ENCODE measurements around the gene PPP1CB. TPM values are rescaled to one million over a fixed set of nuclear protein-coding genes. Genes with fewer than 3 reads are reported as not detected.
A peak's percentile ranks its signal among the peaks of the same experiment; 100 is the strongest.

The PPP1CB gene
- total RNA-seq, 1 donor from 2014 or later = 328 TPM

DNA sequence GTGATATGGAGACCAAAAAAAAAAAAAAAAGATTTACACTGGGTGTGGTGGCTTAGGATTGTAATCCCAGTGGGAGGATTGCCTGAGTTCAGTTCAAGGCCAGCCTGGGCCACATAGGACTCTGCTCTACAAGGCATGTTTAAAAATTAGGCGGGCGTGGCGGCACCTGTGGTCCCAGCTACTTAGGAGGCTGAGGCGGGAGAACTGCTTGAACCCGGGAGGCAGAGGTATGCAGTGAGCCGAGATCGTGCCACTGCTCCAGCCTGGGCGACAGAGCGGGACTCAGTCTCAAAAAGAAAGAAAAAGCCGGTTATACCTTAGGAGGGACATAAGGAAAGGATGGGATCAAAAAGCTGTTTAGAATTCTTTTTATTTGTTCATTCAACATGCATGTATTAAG lies 58.3 kb downstream of the PPP1CB start:
- Histone ChIP-seq H3K4me3 (ENCODE audit: low read depth, low read length) (peak overlapping the region; percentile 45), H3K36me3 (ENCODE audit: control insufficient read depth, insufficient read depth, low read length) (no peaks in the 10 kb centered on the region), H3K27me3 (ENCODE audit: control insufficient read depth, insufficient read depth, low read length) (no peaks in the 10 kb centered on the region)
- TF ChIP-seq, protein P1, sequence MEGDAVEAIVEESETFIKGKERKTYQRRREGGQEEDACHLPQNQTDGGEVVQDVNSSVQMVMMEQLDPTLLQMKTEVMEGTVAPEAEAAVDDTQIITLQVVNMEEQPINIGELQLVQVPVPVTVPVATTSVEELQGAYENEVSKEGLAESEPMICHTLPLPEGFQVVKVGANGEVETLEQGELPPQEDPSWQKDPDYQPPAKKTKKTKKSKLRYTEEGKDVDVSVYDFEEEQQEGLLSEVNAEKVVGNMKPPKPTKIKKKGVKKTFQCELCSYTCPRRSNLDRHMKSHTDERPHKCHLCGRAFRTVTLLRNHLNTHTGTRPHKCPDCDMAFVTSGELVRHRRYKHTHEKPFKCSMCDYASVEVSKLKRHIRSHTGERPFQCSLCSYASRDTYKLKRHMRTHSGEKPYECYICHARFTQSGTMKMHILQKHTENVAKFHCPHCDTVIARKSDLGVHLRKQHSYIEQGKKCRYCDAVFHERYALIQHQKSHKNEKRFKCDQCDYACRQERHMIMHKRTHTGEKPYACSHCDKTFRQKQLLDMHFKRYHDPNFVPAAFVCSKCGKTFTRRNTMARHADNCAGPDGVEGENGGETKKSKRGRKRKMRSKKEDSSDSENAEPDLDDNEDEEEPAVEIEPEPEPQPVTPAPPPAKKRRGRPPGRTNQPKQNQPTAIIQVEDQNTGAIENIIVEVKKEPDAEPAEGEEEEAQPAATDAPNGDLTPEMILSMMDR (IDR thresholded peaks at IDR 0.05; ENCODE audit: insufficient read depth, low read length, severe bottlenecking) = no peak
- DNase-seq (ENCODE audit: low read depth) = peak; percentile 41
- no peak for FAIRE-seq

DNA sequence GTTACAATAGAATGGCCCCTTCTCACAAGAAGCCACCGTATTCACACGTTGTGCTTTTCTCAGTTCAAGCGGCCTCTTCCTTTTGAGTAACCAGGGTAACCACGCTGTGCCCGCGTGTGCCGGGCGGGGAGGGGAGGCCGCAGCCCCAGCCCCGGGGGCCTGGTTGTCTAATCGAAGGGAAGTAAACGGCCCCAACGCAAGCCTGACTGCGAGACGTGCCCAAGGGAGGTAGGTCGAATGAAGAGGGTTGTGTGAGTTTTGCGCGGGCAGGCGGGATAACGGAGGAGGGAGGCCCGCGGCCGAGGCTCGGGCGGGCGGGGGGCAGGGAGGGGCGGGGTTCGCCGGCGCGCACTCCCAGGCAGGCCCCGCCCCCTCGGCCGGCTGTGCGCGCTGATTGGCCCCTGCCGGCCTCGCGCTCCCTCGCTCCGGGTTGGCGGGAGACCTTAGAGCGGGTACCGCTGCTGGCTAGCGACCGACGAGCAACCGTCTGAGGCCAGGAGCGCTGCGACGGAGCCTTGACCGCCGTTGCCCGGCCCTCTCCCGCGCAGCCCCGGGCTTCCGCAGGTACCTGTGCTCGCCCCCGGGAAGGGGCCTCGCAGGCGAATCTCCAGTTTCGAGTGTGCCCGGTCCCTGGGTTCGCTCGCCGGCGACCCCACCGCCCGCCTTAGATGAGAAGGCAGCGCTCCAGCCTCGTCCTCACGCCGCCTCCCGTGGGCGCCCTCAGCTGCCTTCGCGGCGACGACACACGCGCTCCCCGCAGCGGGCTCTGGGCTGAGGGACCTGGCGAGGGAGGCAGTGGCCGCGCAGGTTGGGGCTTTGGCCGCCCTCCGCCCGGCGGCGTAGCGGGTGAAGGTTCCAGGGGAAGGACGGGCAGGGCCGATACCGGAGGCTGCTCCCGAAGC lies 59.0 kb downstream of the PPP1CB start, which contains the start of gene SPDYA:
SPDYA (plus strand) TSS at position 451 of the 902 bp plus-strand sequence. CDS start 5,181 bp downstream, outside the sequence.
- TF ChIP-seq, protein P1 (IDR thresholded peaks at IDR 0.05; ENCODE audit: insufficient read depth, low read length, severe bottlenecking) = no peak
- DNase-seq (ENCODE audit: low read depth) = peak; percentile 42
- H3K27me3 ChIP-seq (ENCODE audit: control insufficient read depth, insufficient read depth, low read length) = no peaks in the 10 kb centered on the region
- no peak for FAIRE-seq
- H3K4me3 ChIP-seq (ENCODE audit: low read depth, low read length) = peak within 1 kb of the TSS; percentile 45
- no peaks in the 10 kb centered on the region for H3K36me3 ChIP-seq (ENCODE audit: control insufficient read depth, insufficient read depth, low read length)

DNA sequence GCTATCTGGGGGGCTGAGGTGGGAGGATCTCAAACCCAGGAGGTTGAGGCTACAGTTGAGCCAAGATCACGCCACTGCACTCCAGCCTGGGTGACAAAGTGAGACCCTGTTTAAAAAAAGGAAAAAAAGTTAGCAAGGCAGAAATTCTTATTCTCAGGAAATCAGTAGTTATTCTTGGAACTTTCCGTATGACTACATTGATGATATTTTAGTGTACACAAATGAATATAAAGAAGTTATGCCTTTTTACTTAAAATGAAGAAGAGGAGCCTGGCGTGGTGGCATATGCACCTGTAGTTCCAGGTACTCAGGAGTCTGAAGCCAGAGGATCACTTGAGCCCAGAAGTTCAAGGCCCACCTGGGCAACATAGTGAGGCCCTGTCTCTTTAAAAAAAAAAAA lies 66.4 kb downstream of the PPP1CB start:
- Histone ChIP-seq H3K4me3 (ENCODE audit: low read depth, low read length) (no peak overlapping the region), H3K36me3 (ENCODE audit: control insufficient read depth, insufficient read depth, low read length) (no peaks in the 10 kb centered on the region), H3K27me3 (ENCODE audit: control insufficient read depth, insufficient read depth, low read length) (no peaks in the 10 kb centered on the region)
- TF ChIP-seq, protein P1 (IDR thresholded peaks at IDR 0.05; ENCODE audit: insufficient read depth, low read length, severe bottlenecking) = no peak
- no peak for FAIRE-seq
- no peak for DNase-seq (ENCODE audit: low read depth)

DNA sequence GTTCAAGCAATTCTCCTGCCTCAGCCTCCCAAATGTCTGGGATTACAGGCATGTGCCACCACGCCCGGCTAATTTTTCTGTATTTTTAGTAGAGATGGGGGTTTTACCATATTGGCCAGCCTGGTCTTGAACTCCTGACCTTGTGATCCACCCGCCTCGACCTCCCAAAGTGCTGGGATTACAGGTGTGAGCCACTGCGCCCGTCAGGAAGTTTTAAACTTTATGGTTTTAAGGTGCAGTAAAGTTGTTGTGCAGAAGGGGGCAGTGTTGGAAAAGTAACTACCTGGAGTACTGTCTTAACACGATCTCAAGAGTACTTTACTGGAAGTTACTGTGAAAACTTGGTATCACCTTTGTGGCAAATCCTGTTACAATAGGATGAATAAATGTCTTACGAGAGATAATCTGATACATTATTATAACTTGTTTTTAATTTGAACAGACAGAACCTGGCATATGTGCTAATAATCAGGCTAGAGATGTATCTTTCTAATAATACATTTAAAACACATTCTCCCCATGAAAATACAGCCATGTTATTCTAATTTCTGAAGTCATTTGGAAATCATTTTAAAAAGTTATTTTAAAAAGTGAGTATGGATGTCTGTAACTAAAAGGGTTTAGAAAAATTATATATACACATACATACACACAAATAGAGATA lies 69.8 kb downstream of the PPP1CB start:
- Histone ChIP-seq H3K27me3 (ENCODE audit: control insufficient read depth, insufficient read depth, low read length) (no peaks in the 10 kb centered on the region), H3K4me3 (ENCODE audit: low read depth, low read length) (no peak overlapping the region), H3K36me3 (ENCODE audit: control insufficient read depth, insufficient read depth, low read length) (no peaks in the 10 kb centered on the region)
- FAIRE-seq (no peak), DNase-seq (ENCODE audit: low read depth) (peak; percentile 72)
- TF ChIP-seq, protein P1 (IDR thresholded peaks at IDR 0.05; ENCODE audit: insufficient read depth, low read length, severe bottlenecking) = peak; percentile 60

DNA sequence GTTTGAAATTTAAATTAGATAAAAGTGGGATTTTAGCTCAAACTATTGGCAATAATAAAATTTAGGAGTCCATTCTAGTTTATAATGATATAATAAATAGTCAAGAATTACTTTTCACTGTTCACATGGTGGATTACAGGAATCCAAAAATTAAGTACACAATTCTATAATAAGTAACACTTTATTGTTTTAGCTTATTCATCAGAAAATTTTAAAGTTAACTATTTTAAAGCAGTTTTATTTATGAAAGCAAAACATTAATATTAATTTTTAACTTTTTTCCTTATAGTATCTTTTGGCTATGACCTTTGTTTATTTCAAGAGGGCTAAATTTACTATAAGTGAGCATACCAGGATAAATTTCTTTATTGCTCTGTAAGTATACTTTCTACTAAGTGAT lies 70.4 kb downstream of the PPP1CB start:
- Histone ChIP-seq H3K36me3 (ENCODE audit: control insufficient read depth, insufficient read depth, low read length) (no peaks in the 10 kb centered on the region), H3K27me3 (ENCODE audit: control insufficient read depth, insufficient read depth, low read length) (no peaks in the 10 kb centered on the region), H3K4me3 (ENCODE audit: low read depth, low read length) (no peak overlapping the region)
- TF ChIP-seq, protein P1 (IDR thresholded peaks at IDR 0.05; ENCODE audit: insufficient read depth, low read length, severe bottlenecking) = no peak
- no peak for FAIRE-seq
- DNase-seq (ENCODE audit: low read depth) = no peak
